Muscle of back (tissue), 11 donors: ENCODE results near the gene MED17. TPM values are rescaled to one million over a fixed set of nuclear protein-coding genes. Genes with fewer than 3 reads are reported as not detected.
A peak's percentile ranks its signal among the peaks of the same experiment; 100 is the strongest.

ENCODE experiments used
- DNase-seq, 3 donors: peaks; one replicate each; pipeline versions ENCODE4 v3.0.0 to v3.0.0-alpha.2; 2013
- polyA plus RNA-seq, 10 donors: library from polyadenylated mRNA; unstranded; fragments of 120-200 nt; gene quantifications; one replicate each; pipeline ENCODE4 v1.2.1, GENCODE V29; 2013; ENCODE audit not compliant: insufficient read length in 10 of 10

Gene MED17
- polyA plus RNA-seq, 10 donors = 19.1 to 32.4 (median 23.2) TPM

GRCh38 chr11:93845181-93846092, 61.4 kb downstream of the MED17 start:
- no peak for DNase-seq

- peak in 2 of 3 donors; percentile 12 to 13 for DNase-seq
Observed at GRCh38 chr11:93846411-93846810, 62.3 kb downstream of the MED17 start.

GRCh38 chr11:93849201-93849600, 65.1 kb downstream of the MED17 start:
- DNase-seq = no peak

GRCh38 chr11:93849751-93850593, 65.9 kb downstream of the MED17 start:
- DNase-seq = peak in 1 of 3 donors; percentile 54

- no peak for DNase-seq
Observed at GRCh38 chr11:93850594-93851018, 66.5 kb downstream of the MED17 start, which contains the start of gene VSTM5. TSS of gene VSTM5 (minus strand) at chr11:93850618. CDS start at chr11:93850502, 116 bp downstream.

- no peak for DNase-seq
Observed at GRCh38 chr11:93852242-93852641, 68.2 kb downstream of the MED17 start.

- peak in 1 of 3 donors; percentile 38 for DNase-seq
Observed at GRCh38 chr11:93857413-93858120, 73.5 kb downstream of the MED17 start.

- peak in 1 of 3 donors; percentile 20 for DNase-seq
Observed at GRCh38 chr11:93858121-93858775, 74.2 kb downstream of the MED17 start.

GRCh38 chr11:93861808-93862207, 77.7 kb downstream of the MED17 start:
- DNase-seq = no peak

Other genes starting within 250 kb of the MED17 start
- gene SMCO4, start 240.9 kb upstream of the MED17 start, polyA plus RNA-seq = 10 to 100 TPM in 5 of 10 donors, 1 to 10 TPM in 5; 6.5 to 17.5 (median 10.3) TPM
- 10 to 100 TPM in 7 of 10 donors, 1 to 10 TPM in 3; 7.6 to 13.1 (median 10.6) TPM for gene CEP295, start 122.6 kb upstream of the MED17 start, polyA plus RNA-seq
- gene TAF1D, start 42.8 kb upstream of the MED17 start, polyA plus RNA-seq = 100 to 1,000 TPM in 7 of 10 donors, 10 to 100 TPM in 3; 82.7 to 159 (median 108) TPM
- gene C11orf54, start 42.6 kb upstream of the MED17 start, polyA plus RNA-seq = 10 to 100 TPM; 21.0 to 48.4 (median 35.8) TPM
- under 1 TPM; 0.16 to 0.72 (median 0.44) TPM for gene VSTM5, start 66.3 kb downstream of the MED17 start, polyA plus RNA-seq
- under 1 TPM in 5 of 10 donors, not detected in 5; 0.03 to 0.05 (median 0.04) TPM for gene HEPHL1, start 237.1 kb downstream of the MED17 start, polyA plus RNA-seq